HG02870 (cell line): ENCODE data around the gene ZFP3.
"Not testable (repeated sequence)": the region's sequence is repeated elsewhere in the genome, so short reads cannot be mapped to it uniquely, and the experiment has no call there.

ENCODE experiments used
- ATAC-seq: cut with Tn5 transposase; IDR thresholded peaks from one replicate; pipeline ENCODE4 v1.9.1; 2021; ENCODE audit warnings: mild to moderate bottlenecking, moderate library complexity; ENCODE audit not compliant: unreplicated experiment

The ZFP3 gene

DNA sequence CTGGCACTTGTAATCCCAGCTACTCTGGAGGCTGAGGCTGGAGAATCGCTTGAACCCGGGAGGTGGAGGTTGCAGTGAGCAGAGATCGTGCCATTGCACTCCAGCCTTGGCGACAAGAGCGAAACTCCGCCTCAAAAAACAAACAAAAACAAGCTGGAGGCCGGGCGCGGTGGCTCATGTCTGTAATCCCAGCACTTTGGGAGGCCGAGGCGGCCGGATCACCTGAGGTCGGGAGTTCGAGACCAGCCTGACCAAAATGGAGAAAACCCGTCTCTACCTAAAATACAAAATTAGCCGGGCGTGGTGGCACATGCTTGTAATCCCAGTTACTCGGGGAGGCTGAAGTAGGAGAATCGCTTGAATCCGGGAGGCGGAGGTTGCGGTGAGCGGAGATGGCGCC lies 992 bp upstream of the ZFP3 start:
- ATAC-seq, result not testable (repeated sequence)

DNA sequence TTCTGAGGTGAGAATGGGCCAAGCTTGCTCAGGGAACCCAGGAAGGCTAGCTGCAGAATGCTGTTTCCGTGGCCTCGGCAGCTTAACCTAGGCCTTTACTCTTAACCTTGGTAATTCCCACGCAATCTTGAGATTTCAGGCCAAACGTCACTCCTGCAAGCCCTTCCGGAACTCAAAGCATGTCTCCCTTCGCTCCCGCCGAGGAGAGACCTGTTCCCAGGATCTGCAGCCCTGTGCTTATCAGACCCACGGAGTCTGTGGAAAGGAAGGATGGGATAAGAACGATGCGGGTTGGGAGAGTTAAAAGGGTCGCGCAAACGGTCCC lies 524 bp upstream of the ZFP3 start:
- ATAC-seq, result no peak

DNA sequence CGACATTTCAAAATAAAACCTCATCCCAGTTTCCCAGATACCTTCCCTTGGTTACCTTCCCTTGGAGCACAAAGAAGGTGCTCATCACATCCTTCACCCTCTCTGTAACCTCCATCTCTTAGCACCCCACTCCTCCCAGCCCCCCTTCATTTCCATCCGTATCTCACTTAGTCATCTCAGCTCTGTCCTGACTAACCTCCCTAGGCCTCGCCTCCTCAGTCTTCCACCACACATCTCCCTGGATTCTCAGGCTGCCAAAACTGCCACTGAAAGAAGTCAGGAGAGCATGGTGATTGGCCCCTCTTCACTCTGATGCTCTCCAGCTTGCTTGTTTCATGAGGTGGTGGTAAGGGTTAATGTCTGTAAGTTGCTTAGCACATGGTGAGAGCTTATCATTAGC lies 2.3 kb downstream of the ZFP3 start:
- ATAC-seq, result no peak

DNA sequence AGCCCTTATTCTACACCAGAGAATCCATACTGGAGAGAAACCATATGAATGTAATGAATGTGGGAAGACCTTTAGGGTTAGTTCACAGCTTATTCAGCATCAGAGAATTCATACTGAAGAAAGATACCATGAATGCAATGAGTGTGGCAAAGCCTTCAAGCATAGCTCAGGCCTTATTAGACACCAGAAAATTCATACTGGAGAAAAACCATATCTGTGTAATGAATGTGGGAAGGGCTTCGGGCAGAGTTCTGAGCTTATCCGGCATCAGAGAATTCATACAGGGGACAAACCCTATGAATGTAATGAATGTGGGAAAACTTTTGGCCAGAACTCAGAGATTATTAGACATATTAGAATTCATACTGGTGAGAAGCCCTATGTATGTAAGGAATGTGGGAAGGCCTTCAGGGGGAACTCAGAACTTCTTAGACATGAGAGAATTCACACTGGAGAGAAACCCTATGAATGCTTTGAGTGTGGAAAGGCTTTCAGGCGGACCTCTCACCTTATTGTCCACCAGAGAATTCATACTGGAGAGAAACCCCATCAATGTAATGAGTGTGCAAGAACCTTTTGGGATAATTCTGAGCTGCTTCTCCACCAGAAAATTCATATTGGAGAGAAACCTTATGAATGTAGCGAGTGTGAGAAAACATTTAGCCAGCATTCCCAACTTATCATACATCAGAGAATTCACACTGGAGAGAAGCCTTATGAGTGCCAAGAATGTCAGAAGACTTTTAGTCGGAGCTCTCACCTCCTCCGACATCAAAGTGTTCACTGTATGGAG lies 14.1 kb downstream of the ZFP3 start:
- ATAC-seq, result no peak

DNA sequence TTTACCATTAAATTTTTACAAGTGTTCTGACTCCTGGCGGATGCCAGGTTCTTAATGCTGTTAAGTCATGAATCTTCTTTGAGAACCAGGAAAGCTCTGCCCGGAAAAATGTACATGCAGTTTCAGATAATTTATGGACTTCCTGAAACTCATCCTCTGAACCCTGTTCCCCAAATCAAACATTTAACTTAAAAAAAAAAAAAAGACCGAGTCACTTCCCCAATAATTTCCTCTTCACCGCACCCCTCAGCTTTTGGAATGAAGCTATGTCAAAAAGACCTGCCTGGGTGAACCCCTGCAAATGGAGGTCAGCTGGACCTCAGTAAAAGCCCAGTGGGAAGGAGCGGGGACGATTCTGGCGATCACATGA lies 18.4 kb downstream of the ZFP3 start:
- ATAC-seq, result no peak

DNA sequence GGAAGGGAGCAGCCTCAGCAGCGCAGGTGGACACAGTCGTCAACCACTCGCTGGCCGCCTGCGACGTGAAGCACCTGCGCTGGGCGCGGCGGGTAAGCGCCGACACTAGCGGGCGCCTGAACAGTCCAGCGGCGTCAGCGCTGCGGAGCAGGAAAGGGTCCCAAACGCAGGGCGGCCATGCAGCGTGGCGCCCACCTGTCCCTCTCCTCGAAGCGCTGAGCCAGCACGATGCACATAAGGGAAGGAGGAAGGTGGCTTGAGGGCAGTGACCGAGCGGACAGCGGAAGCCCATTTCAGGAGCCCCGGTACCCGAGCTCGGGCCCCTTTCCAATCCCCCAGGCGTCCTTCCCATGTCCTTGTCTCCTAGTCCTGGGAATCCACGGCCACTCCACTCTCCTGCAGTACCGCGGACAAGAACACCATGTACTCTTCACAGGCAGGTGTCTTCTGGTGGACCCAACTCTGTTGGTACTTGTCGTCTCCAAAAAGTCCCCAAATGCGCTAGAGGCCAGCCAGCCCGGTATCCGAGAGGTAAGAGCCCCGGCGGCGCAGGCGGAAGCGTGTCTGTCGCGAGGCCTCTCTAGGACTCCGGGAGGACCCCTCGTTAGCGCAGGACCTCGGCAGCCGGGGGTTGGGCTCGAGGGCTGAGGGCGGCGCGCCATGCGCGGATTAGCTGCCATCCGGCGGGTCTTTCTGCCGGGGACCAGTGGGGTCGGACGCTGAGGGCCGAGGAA lies 19.0 kb downstream of the ZFP3 start:
- ATAC-seq, result no peak

DNA sequence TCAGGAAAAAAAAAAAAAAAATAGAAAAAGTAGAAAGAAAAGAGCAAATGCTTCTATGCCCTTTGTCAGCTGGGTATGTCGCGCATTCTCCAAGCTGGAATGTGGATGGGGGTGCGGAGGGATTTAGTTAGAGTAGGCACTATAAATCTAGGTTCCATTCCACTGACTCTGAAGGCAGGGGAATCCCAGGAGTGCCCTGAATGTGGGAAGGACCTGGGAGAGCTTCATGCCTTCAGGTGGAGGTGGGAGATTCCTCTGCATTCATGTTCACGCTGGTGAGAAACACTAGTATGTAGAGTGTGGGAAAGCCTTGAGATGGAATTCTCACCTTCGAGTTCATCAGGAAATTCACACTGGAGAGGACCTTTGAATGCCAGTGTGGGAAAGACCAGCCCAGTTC lies 21.0 kb downstream of the ZFP3 start:
- no peak for ATAC-seq

DNA sequence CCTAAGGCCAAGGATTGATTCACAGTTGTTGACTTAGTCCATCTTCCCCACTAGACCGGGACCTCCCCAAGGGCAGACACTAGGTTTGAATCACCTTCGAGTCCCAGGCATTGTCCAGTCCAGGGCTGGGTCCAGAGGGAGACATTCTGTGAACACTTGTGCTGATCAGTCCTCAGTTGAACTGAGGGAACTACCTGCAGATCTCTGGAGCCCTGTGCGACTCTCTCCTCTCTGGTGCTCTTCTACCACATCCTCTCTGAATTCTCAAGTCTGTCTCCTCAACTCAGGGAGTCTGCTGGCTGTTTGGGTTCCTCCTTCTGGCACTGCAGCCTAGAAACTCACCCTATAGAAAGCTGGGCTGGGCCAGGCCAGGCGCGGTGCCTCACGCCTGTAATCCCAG lies 22.6 kb downstream of the ZFP3 start:
- ATAC-seq, result no peak

DNA sequence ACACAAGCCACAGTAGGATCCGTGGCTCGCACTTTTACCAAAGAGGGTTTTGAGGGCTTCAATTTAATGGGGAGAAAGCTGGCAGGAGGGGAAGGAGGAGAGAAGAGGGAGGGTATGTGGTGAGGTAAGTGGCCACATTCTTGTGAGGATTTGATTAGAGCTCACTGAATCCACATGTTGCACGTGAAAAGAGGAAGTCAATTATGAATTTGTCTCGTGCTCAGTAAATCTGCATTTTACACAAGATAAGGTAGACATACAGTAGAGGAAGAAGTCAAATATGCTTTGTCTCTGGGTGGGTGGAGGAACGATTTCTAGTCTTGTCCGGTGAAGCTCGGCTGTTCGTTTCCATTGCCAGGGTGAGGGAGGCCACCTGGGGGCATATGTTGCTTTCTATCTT lies 32.5 kb downstream of the ZFP3 start:
- no peak for ATAC-seq

DNA sequence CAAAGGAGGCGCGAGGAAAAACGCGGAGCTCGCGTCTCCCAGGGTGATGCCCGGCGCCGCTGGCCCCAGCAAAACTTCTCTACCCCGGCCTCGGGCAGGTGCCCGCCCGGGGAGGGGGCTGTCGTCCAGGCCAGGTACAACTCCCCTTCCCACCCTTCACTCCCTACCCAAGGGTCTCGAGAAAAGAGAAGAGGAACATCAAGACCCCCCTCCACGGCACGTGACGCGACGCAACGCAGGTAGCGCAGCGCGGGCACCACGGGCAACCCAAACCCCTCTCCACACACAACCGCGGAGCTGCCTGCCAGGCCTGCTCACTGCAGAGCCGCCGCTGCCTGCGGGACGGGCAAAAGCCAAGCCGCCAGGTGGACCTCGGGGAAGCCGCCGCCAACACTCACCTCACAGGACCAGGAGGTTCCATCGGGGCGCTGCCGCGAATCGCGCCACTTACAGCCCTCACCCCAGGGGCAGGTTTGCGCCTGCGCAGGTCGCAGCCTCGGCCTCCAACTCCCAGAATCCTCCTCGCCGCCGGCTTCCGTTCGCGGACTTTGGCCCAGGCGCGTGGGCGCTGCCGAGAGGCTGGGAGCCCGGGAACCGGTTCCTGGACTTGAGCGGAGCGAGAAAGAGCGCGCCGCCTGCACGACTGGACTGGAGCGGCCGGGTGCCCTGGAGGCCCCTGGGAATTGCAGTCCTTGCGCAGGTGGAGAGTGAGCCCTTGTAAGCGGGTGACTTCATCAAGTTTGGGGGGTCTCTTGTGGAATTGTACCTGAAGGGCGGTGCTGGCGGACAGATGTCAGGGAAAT lies 33.3 kb downstream of the ZFP3 start, which contains the start of gene ZNF232:
TSS of gene ZNF232 (minus strand) at position 477 of the 803 bp plus-strand sequence. CDS start at position 421, 56 bp downstream.
- peak; percentile 61 for ATAC-seq

DNA sequence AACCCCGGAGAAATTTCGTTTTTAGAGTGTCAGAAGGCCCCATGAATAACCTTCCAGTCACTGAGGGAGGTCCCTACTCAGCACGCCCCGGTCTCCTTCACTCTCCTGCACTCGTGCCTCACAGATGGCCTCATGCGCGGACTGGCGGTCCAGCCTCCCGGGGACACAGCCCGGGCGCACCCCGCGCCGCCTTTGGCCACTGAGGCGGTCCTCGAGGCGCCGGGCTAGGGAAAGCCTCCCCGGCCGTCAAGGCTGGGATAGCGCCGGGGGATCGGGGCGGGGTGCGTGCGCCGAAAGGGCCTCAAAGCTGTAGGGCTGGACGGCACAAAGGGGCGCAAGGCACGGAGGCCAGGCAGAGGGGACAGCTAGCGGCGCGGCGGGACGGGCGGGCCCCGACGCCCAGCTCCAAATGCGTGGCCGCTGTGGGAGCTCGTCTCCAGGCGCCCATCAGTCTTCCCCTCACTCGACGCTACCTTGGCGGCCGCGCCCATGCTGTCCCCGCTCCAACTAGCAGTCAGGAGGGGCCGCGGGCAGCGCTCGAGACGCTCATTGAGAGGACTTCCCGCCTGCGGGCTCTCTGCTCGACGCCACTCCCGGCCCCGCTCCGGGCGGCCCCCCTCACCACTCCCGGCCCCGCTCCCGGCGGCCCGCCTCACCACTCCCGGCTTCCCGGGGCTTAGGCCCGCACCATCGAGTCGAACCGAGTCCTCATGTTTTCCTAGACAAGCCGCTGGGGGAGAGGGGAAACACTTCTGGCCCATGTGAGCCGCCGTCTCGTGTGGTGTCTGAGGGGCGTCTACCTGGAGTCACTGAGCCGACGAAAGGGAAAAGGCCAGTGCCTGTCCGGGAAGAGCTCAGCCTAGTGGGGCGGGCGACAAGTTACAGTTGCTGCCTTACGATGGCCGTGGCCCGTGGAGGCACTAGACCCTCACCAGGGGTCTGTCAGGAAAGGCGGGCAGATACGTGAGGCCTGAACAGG lies 37.7 kb downstream of the ZFP3 start, which contains the start of gene USP6:
TSS of gene USP6 (plus strand) at position 360 of the 979 bp plus-strand sequence. CDS start 14,336 bp downstream, outside the sequence.
- ATAC-seq, result no peak

DNA sequence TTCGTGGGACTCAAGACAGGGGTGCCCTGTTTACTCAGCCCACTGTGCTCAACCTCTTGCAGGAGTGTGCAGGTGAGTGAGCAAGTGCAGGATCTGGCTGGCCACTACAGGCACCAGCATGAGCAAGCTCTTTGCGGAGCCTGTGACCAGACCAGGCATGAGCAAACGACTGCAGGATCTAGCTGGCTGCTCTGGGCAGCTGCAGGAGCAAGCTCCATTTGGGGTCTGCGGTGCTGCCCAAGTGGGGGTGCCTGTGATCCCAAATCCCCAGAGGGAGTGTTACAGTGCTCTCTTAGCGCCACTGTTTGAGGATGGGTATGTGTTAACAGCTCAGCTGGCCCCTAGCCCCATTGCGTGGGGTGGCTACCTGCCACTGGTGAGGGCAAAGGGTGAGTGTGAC lies 40.0 kb downstream of the ZFP3 start:
- no peak for ATAC-seq

DNA sequence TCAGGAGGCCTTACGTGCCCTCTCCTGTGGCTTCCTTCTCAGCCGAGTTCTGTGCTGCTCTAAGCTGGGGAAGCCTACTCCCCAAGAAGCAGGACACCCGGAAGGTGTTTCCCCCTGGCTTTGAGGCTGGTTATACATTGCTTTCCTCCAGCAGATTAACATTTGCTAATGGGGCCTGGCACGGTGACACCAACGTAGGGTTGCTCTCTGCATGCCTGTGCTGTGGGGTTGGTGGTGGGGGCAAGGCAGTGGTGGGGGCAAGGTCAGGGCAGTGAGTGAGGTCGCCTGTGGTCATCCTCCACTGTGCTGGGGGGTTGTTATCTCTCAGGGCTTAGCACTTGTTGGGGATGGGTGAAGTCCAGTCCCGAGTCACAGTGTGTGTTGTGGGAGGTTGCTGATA lies 41.8 kb downstream of the ZFP3 start:
- ATAC-seq, result no peak

DNA sequence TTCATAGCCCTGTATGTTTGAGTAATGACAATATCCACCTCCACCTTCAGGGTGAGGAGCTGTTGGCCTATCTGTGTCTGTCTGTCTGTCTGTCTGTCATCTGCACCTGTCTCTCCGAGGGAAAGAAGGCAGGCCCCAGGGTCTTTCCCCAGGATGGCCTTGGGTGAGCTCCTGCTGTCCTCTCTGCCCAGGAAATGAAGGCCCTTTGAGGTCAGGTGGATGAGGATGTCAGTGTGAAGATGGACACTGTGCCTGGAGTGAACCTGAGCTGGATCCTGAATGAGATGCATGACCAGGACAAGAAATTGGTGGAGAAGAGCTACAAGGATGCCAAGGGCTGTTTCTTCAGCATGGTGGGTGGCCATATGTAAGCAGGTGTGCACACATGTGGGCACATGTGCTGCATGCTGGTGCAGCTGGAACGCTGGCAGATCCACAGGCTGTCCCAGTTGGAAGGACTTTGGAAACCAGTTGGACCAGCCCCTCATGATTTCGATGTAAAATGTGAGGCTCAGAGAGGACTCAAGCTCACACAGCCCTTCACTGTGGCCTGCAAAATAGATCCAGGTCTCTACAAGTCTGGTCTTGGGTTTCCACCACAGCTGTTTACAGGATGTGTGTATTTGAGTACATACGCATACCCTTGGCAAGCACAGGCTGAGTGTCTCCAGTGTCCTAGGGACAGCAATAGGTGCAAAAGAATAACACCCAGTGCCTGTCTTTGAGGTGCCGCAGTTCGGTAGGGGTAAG lies 42.3 kb downstream of the ZFP3 start:
- not testable (repeated sequence) for ATAC-seq

DNA sequence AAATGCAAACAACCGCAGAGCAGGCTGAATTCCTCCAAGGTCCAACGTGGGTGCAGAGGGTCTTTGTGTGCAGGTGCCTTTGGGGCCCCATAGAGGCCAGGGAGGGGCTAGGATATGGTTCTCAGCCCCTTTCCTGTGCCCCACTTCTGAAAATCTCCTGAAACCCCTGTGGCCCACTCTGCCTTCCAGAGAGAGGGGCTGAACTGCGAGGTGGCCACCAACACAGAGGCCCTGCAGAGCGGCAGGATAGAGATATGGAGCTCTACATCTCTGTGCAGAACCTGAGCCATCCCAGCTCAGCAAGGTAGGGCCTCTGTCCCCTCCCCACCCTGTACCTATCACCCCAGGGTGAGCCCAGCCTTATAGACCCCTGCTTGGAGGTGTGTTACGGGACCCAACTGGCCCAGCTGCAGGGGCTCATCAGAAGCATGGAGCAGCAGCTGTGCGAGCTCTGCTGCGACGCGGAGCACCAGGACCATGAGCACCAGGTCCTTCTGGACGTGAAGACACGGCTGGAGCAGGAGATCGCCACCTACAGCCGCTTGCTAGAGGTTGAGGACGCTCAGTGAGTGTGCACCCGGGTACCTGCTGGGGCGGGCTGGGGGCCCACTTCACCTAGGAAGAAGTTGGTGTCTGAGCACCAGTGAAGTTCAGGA lies 43.0 kb downstream of the ZFP3 start:
- no peak for ATAC-seq

DNA sequence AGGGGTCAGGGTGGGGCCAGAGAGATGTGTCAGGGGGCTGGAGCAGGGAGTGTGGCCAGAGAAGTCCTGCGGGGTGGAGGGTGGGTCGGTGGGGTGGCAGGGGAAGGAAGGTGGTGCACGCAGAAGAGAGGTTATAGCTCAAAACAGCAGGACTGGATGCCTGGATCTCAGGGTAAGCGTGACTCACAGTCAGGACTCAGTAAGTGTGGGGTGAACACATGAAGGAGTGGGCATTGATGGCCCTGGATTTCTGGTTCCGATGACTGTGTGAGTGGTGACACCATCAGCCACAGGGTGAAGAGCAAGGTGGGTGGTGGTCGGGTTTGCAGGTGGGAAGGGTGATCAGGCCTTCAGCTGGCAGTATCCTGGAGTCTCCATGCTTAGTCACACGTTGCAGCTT lies 43.8 kb downstream of the ZFP3 start:
- not testable (repeated sequence) for ATAC-seq

DNA sequence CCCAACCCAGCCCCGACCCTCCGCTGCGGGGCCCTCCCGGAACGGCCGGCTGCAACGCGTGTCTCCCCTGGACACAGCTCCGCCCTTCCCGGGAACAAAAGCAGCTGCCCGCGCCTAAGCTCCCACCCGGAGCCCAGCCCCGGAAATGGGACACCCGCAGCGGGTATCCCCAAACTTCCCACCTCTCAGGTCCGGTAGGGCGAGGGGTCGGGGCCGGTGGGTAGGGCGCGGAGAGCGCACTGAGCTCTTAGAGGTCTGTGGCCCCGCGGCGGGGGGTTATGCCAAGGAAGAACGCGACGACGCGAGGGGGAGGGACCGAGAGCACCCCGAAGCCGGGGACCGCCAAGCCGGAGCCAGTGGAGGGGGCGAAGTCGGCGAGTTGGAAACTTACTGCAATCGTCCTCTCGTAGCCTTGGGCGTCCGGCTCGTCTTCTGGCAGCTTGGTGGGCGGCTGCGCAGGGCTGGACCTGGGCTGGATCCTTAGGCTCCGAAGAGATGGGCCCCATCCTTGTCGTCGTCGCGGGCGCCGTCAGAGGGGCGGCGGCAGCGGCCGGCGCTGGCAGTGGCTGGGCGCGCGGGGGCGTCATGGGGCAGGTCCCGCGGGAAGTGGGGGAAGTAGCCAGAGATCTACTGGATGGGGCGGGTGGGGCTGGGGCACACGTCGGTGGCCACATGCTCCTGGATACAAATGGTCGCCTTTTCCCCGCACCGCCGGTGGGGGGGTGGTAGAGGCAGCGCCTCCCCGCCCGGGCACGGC lies 44.5 kb downstream of the ZFP3 start:
- ATAC-seq, result no peak

DNA sequence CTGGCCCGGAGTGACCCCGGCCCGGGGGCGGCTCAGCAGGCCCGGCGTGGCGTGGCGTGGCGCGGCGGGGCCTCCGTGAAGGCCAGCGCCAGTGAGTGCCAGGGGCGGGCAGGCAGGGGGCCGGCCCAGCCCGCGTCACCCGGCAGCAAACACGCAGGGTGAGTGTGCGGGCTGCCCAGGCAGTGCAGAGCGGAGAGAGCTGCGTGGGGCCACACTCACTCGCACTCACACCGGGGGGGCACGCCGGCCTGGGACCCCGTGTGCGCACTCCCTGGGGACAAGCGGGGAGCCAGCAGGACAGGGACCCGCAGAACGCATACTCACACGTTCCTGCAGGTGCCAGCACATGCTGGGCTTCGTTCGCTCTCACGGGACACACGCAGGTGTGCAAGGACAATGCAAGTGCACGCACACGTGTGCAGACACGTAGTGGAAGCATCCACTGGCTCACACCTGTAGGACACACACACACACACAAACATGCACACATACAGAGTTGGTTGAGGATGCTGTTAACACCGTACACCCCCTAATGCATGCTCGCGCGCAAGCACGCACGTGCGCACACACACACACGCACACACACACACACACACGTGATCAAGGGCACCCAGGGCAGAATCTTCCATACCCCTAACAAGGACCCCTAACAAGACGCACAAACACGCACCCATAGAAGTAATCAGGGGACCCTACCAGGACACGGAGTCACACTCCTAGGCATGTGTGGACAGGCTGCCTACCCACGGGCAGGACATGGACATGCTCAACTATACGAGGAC lies 45.3 kb downstream of the ZFP3 start:
- no peak for ATAC-seq
